Stimulated activated CD4-positive, alpha-beta T cell treated with anti-CD3 and anti-CD28 coated beads, Interleukin-12 subunit alpha, Interleukin-12 subunit beta, amount 100 ng/mL, for 48 hours (primary cell): ENCODE results near the gene ARL4C.

Source experiments
- DNase-seq, 3 donors: peaks; one replicate each; pipeline ENCODE4 v3.0.0-alpha.2; 2020; ENCODE audit warnings: low read depth in 2 of 3, low spot score in 1 of 3

The ARL4C gene

GRCh38 chr2:234496835-234497593 lies at the start of gene ARL4C:
TSS of gene ARL4C (minus strand) at chr2:234497081. CDS start at chr2:234496586, 495 bp downstream.
- peak in 1 of 3 donors; percentile 51 for DNase-seq

GRCh38 chr2:234544659-234545611 lies 48.1 kb upstream of the ARL4C start:
- DNase-seq: peak; percentile 62 to 80 (median 66)

- no peak for DNase-seq
Measured at GRCh38 chr2:234542742-234543141, 45.9 kb upstream of the ARL4C start.

GRCh38 chr2:234537929-234538328 lies 41.0 kb upstream of the ARL4C start:
- DNase-seq: no peak

GRCh38 chr2:234536178-234536965 lies 39.5 kb upstream of the ARL4C start:
- no peak for DNase-seq

GRCh38 chr2:234535464-234535863 lies 38.6 kb upstream of the ARL4C start:
- no peak for DNase-seq

- DNase-seq: no peak
Measured at GRCh38 chr2:234534515-234534914, 37.6 kb upstream of the ARL4C start.

- DNase-seq: no peak
Measured at GRCh38 chr2:234533626-234534025, 36.7 kb upstream of the ARL4C start.

GRCh38 chr2:234528410-234529148 lies 31.7 kb upstream of the ARL4C start:
- DNase-seq: no peak

GRCh38 chr2:234526711-234527110 lies 29.8 kb upstream of the ARL4C start:
- no peak for DNase-seq

- no peak for DNase-seq
Measured at GRCh38 chr2:234521536-234521935, 24.7 kb upstream of the ARL4C start.

GRCh38 chr2:234518986-234519642 lies 22.2 kb upstream of the ARL4C start:
- DNase-seq: no peak

GRCh38 chr2:234517971-234518370 lies 21.1 kb upstream of the ARL4C start:
- DNase-seq: no peak

GRCh38 chr2:234514873-234515638 lies 18.2 kb upstream of the ARL4C start:
- DNase-seq: no peak

- no peak for DNase-seq
Measured at GRCh38 chr2:234514099-234514498, 17.2 kb upstream of the ARL4C start.

GRCh38 chr2:234512884-234513669 lies 16.2 kb upstream of the ARL4C start:
- DNase-seq: no peak

- DNase-seq: no peak
Measured at GRCh38 chr2:234502919-234503285, 6.0 kb upstream of the ARL4C start.

GRCh38 chr2:234502285-234502918 lies 5.5 kb upstream of the ARL4C start:
- no peak for DNase-seq
